CD4-positive, alpha-beta T cell treated with Interleukin-2 at 100 ng/mL for 4 hours (primary cell): ENCODE data around the gene ENO1.
"Not testable (repeated sequence)": the region's sequence is repeated elsewhere in the genome, so short reads cannot be mapped to it uniquely, and the experiment has no call there.

ENCODE experiments used
- DNase-seq: peaks from one replicate; pipeline ENCODE4 v3.0.0-alpha.2; 2020; ENCODE audit warnings: low spot score

ENO1 gene

GRCh38 chr1:8878448-8878697 lies at the start of gene ENO1:
ENO1 (minus strand) TSS chr1:8878686; CDS start chr1:8874908, 3,778 bp downstream.
- DNase-seq, result no peak

- peak; percentile 69 for DNase-seq
Observed at GRCh38 chr1:8926707-8927694, 48.5 kb upstream of the ENO1 start.

GRCh38 chr1:8925960-8926359 lies 47.5 kb upstream of the ENO1 start:
- no peak for DNase-seq

GRCh38 chr1:8925406-8925805 lies 46.9 kb upstream of the ENO1 start:
- no peak for DNase-seq

GRCh38 chr1:8922962-8923361 lies 44.5 kb upstream of the ENO1 start:
- DNase-seq, result no peak

GRCh38 chr1:8917536-8917935 lies 39.0 kb upstream of the ENO1 start:
- DNase-seq, result not testable (repeated sequence)

- no peak for DNase-seq
Observed at GRCh38 chr1:8915446-8915845, 37.0 kb upstream of the ENO1 start.

GRCh38 chr1:8914466-8914865 lies 36.0 kb upstream of the ENO1 start:
- no peak for DNase-seq

GRCh38 chr1:8913457-8913856 lies 35.0 kb upstream of the ENO1 start:
- no peak for DNase-seq

GRCh38 chr1:8911416-8912309 lies 33.2 kb upstream of the ENO1 start:
- DNase-seq, result no peak

GRCh38 chr1:8910914-8911313 lies 32.4 kb upstream of the ENO1 start:
- no peak for DNase-seq

- no peak for DNase-seq
Observed at GRCh38 chr1:8910331-8910730, 31.8 kb upstream of the ENO1 start.

GRCh38 chr1:8908388-8909151 lies 30.1 kb upstream of the ENO1 start:
- no peak for DNase-seq

GRCh38 chr1:8905582-8906191 lies 27.2 kb upstream of the ENO1 start:
- no peak for DNase-seq

- no peak for DNase-seq
Observed at GRCh38 chr1:8903908-8904650, 25.6 kb upstream of the ENO1 start.

GRCh38 chr1:8903410-8903809 lies 24.9 kb upstream of the ENO1 start:
- no peak for DNase-seq

- no peak for DNase-seq
Observed at GRCh38 chr1:8902765-8903164, 24.3 kb upstream of the ENO1 start.

GRCh38 chr1:8900684-8901083 lies 22.2 kb upstream of the ENO1 start:
- DNase-seq, result not testable (repeated sequence)

- no peak for DNase-seq
Observed at GRCh38 chr1:8899046-8899445, 20.6 kb upstream of the ENO1 start.

- DNase-seq, result not testable (repeated sequence)
Observed at GRCh38 chr1:8898418-8898817, 19.9 kb upstream of the ENO1 start.

GRCh38 chr1:8897505-8897904 lies 19.0 kb upstream of the ENO1 start:
- DNase-seq, result not testable (repeated sequence)
